Hypothalamus (tissue), 51 donors: ENCODE data around the gene CTRB1.
"Not testable (repeated sequence)": the region's sequence is repeated elsewhere in the genome, so short reads cannot be mapped to it uniquely, and the experiment has no call there.

ENCODE experiments used
- DNase-seq, 51 donors: peaks; one replicate each; lab custom pipeline; 2025; lab: John Stamatoyannopoulos, UW

Gene CTRB1

DNA sequence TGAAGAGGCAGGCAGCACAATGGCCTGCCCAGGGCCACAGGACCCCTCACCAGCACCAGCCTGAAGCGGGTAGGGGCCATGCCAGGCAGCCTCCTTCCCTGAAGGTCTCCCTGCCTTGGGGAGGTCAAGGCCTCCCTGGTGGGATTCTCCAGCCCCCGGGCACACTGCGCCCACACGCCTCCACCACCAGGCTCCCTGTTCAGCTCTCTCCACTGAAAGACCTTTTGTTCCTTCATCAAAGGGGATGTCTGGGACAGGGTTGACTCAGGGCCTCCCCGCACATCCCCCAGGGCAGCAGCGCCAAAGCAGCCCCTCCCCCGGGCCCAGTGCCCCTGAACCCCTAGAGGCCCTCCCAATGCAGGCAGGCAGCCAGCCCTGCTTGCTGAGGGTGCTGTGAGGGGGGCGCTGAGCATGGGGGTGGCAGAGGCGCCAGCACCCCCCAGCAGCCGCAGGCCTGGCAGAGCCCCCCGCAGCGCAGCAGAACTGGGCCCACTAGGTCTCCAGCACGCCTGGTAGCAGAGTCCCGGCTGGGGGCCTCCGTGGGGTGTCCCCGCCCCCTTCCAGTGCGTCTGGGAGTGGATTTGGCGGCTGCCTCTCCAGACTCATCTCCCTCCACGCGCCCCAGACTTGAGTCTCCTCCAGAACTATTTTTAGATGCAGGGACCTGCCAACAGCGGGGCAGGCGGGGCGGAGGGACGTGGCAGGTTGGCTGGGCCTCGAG, 19.5 kb downstream of the CTRB1 start:
- peak in 49 of 51 donors; percentile 24 to 92 (median 82) for DNase-seq

DNA sequence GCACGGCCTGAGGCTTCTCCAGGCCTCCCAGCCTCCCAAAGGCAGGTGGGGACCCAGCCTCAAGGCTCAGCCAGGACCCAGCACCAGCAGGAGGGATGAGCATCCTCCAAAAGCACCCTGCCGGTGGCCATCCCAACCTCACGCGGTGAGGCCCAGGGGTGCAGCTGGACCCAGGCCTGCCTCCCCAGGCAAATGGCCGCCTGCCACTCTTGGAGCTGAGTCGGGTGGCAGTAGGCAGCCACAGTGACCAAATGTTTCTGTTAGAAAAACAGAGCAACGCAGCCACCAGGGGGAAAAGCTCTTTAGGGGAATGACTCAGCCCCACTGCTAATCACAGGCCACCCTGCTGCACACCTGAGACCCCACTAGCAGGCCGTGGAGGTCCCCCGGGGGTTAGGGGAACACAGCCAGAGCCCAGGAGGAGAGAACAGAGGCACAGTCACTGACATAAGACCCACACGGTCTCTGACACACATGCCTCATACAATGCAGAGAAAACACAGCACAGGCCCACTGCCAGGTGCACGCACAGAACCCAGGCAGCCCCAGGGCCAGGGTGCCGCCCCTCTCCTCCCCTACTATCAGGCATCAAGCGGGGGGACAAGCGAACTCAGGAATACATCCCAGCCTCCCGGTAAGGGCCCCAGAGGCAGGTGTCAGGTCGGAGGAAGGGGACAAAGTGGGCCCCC, 20.2 kb downstream of the CTRB1 start:
- DNase-seq: peak in 12 of 51 donors; percentile 53 to 87 (median 71)

DNA sequence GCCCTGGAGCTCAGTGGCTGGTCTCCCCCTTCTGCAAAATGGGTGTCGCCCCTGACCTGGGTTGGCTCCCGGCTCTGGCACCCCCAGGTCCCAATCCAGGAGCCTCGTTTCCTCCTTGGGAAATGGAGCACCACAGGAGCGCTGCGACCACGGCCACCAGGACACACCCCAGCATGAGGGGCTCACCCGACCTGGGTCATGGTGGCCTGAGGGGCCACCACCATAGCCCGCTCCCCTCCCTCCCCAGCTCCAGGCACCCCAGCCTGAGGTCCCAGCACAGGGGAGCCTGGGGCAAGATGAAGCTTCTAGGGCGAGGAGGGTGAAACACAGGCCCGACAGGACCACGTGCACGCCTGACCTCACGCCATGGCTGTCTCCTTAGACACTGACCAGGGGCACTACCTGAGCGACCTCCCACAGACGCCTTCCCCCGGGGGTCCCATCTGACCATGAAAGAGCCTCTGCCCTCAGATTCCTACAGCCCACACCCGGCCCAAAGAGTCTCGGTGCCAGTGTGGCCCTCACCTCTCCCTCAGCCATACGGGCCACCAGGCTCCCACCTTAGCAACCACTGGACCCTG, 20.8 kb downstream of the CTRB1 start:
- DNase-seq: no peak

DNA sequence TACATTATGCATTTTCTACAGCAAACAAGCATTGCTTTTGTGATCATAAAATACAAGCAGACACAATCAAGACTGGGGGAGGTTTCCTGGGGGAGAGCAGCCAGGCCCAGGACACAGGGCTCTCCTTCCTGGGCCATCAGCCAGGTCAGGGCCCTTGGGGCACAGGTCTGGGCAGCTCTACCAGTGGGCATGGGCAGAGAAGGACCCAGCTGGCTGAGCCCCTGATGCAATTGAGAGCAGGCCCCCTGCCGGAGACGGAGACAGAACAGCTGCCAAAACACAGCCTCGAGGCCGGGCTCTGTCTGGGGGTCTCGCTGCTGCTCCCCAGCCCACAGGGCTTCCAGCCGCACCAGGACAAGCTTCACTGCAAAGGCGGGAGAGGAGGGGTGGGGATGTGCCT, 21.8 kb downstream of the CTRB1 start:
- DNase-seq: not testable (repeated sequence)

DNA sequence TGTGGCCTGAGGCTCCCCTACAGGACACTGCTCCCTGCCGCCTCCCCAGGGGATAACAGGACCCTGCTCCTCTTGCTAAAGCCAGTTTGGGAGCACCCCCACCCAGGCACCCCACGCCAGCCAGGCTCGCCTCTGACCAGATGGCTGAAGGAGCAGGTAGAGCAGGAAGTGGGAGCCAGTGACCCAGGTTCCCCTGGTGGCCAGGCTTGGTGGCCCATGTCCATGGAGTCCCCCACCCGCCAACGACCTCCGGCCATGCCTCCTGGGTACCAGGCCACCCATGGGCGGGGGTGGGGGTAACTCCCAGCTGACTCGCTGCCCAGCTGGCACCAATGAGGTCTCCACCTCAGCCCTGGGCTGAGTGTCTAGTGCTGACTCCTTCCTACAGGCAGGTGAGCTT, 22.6 kb downstream of the CTRB1 start:
- DNase-seq: no peak

DNA sequence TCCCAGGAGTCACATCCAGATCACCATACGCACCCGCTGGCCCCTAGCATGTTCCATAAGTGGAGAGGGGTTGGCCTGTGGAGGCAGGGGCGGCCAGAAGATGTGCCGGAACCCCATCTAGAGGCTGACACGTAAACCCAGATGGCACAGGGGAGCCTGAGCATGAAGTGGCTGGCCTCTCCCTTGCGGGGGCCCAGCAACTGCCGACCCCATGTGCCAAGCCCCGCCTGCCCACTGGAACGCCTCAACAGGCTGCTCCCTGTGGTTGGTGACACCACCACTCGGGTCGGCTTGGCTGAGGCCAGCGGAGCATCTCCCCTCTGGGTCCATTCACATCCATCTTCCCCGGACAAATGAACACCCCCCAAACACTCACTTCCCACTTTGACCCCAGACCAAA, 23.2 kb downstream of the CTRB1 start:
- no peak for DNase-seq

DNA sequence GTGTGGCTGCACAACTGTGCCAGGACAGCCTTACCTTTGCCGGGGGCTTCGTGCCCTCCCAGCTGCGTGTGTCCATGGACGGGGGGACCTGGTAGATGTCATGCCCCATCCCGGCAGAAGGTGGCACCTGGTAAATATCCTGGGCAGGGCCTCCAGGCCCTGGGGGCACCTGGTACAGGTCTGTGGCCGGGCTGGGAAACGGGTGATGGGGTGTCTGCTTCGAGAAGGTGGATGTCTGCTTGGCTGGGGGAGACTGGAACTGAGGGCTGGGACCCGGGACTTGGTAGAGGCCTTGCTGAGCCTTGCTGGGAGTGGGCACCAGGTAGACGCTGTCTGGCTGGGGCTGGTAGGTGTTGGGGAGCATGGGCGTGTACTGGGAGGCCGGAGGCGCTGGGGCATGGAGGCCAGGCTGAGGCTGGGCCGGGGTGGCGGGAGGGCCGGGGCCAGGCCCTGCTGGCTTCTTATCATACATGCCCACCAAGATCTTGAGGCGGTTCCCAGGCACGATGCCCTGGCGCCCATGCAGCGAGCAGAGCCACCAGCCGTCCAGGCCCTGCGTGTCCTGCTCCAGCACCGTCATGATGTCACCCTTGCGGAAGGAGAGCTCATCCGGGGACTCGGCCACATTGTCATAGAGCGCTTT, 23.8 kb downstream of the CTRB1 start:
- not testable (repeated sequence) for DNase-seq

DNA sequence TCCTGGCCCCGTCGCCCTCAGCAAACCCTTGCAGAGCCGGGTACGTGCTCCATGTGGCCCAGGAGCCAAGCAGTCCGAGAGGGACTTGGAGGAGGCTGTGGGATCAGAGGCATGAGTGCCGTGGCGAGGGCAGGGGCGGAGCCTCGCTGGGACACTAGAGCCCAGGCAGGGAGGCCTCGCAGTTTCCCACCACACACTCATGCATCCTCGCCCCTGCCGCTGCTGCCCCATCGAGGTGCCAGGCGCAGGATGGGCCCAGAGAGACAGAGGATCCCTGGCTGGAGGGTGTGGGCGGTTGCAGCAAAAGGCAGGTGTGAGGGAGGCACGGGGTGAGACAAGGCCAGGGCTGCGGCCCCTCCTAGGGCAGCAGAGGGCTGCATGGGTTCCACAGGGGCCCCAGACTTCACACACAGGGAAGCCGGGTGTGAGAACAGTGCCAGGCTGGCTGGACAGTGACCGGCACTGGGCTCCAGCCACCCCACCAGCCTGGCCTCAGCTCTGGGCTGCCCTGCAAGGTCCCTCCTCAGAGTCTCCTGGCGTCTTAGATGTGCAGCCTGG, 25.0 kb downstream of the CTRB1 start:
- DNase-seq: peak in 4 of 51 donors; percentile 22 to 54 (median 28)

DNA sequence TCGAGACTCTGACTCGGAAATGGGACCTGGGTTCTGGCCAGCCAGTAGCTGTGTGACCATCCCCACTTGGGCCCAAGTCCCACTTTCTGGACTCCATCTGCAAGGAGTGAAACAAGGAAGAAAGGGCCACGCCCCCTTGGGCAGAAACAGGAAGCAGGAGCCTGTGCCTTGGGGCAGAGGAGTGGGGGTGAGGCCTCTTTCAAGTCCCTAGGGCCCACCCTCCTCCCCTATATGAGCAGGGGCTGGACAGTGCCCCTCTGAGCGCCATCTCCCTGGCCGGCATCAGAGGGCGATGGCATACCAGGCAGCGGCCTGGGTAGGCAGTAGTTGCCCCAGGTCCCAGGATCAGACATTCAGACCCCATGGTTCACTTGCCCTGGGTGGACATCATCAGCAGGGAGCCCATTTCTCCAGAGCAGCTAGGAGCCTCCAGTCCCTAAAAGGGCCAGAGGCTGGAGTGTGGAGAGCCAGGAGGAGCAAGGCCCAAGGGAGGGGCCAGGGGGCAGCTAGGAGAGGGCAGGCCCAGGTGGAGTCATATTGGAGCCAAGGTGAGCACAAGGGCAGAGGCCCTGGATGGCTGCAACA, 25.5 kb downstream of the CTRB1 start:
- peak in 13 of 51 donors; percentile 11 to 44 (median 28) for DNase-seq

DNA sequence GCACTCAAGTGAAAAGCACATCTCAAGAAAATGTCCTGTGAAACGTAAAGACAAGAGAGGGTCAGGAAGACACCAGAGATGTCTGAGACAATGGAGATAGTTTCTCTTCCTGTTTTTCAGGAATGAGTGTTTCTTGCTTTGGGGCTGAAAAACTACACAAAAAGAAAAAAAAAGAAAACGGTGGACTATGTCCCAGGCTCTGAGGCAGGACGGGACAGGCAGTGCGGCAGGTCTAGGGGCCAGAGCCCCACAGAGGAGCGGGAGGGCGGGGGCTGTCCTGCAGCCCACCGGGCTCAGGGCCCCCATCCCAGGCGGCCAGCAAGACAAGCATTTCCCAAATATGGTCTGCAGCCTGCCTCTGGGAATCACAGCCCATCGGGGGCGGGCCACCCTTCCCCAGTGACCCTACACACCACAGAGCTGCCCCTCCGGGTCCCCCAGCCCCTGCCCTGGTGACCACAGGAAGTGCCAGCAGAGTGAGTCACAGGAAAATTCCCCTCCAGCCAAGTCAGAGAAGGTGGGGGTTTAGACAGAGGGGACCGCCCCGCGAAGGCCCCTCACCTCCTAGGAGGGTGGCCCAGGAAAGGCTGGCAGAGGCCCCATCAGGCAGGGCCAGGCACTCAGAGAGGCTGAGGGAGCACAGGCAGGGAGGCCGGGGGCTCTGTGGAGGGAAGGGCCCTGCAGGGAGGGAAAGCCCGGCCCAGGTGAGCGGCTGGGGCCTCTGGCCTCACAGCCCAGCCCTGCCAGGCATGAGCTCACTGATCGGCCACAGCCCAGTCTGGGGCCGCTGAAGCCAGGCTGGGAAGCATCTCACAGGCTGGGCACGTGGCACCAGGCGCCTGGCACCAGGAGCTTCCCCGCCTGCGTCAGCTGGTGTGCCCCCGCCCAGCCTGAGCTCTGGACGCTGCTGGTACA, 26.3 kb downstream of the CTRB1 start:
- DNase-seq: peak; percentile 39 to 98 (median 91)

DNA sequence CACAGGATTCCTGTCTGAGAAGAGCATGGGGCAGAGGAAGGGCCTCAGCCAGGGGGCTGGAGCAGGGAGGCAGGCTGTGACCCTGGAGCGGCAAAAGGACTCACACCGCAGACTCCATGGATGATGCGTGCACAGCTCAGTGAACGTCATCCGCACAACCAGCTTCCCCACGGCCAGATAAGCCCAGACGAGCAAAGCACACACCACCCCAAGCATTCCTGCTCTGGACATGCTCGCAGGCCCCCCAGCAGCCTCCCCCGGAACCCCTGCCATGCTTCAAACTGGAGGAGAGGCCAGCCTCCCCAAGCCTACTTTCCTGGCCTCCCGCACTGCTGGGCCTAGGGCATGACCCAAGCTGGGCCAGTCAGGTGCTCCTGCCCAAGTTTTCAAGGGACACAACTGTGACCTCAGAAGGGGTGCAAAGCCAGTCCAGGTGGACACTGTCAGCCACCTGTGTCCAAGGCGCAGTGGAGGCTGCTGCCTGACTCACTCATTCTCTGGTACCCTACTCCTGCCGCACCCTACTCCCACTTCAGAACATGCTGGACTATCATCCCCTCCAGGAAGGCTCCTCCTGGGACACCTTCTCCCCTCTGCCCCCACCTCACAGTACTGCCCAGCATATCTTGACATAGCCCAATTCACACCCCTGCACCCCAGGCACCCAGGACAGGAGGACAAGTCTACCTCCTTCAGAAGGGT, 27.9 kb downstream of the CTRB1 start:
- no peak for DNase-seq

DNA sequence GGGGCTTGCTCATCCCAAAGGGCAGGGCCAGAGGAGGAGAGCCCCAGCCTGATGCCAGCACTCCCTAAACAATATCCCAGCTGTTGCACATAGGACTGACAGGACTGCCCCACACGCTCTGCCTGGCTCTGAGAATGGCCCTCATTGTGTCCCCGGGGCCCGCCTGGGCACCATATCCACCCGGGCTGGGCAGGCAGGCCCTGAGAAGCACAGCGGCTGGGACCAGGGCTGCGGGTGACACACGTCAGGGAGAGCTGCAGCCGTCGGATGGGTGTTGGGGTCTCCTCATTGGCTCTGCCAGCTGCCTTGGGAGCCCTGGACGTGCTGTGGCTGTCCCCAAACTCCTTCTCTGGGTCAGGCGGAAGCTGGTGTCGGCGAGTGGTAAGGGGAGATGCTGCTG, 28.5 kb downstream of the CTRB1 start:
- DNase-seq: peak in 44 of 51 donors; percentile 14 to 92 (median 74)

DNA sequence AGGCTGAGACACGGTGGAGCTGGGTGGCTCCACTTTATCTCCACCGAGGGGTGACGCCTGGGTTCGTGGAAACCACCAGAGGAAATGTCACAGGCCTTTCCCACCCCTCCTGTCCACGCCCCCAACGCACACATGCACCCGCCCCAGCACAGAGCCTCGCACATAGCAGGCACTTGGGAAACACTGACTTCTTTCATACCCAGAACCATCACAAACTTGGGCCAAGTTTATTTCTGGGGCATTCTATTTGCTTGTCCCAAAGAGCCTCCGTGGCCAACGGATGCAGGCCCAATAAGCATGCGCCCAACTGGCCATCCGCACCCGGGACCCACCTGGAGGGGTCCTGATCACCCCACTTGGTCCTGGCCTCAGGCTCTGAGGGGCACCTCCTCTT, 29.4 kb downstream of the CTRB1 start:
- DNase-seq: peak in 41 of 51 donors; percentile 19 to 84 (median 61)

DNA sequence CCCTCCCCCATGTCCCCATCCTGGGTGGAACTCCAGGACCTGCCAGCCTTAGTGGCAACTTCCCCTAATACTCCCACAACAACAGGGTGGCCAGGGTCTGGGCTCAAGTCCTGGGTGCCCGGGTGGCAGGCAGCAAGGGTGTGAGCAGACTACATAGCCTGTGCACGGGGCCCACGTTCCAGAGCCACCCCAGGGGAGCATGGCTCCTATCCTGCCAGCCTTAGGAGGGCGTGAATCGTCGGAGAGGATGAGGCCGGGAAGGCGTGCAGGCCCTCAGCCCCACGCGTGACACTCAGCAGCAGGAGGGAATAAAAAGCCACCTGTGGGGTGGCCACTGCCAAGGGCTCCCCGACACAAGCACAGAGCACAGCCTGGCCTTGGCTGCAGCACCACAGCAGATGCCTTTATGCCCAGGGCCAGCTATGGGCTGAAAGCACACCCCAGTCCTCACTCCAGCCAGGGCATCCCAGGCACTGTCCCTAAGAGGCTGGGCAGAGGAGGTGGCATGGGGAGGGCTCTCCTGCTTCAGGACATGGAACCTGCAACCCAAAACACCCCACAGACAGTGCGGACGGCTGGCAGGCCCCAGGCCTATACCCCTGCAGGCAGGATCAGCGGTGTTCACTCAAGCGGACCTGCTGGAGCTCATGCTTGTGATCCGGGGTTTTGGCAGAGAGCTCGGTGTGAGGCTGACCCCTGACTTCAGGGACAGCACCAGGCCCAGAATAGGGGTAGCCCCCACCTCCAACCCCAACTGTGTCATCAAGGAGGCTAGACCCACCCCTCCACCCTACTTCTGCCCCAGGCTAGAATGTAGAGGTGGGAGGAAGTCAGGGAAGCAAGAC, 30.0 kb downstream of the CTRB1 start:
- peak in 13 of 51 donors; percentile 10 to 48 (median 34) for DNase-seq

DNA sequence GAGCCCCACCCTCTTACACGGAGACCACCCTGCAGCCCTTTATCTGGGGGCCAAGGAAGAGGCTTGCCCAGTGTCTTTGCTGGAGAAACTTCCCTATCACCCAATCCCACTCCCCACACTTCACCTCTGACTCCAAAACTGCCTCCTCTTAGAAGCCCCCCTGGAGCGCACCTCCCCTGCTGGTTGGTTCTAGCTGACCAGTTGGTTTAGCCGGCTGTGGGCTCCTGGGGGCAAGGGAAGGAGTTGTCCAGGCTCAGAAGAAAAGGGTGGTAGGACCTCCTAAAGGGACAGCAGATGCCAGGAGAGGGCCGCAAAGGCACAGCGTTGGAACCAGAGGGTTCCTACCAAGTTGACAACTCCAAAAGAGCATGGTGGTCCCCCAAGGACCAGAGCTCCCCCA, 30.7 kb downstream of the CTRB1 start:
- DNase-seq: no peak

DNA sequence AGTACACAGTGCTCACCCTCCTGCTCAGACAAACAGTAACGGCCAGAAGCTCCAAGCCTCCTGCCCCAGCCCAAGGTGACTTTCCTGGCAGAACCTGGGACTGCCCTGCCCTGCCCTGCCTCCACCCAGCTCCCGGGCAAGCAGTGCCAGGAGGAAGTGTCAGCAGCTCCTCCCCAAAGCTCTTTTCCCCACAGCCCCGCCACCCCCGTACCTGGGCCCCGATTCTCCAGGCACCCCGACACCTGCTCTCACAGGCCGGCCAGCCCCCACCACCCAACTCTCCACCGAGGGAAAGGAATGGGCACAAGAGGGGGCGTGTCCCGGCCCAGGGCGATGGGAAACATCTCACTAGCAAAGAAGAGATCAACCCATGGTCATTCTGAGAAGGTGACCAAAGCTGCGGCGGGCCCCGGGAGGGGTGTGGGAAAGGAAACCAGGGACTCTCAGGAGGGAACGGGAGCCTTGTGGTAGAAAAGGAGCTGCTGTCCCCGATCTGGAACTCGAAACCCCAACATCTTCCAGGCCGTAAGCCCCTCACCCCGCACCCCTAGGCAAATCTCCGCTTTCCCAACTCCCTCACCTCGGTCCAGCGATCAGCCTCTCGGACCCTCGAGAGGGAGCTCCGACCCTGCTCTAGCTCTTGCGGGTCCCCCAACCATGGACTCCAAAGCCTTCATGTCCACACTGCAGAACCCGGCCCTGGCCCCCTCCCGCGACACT, 31.5 kb downstream of the CTRB1 start:
- DNase-seq: peak in 6 of 51 donors; percentile 14 to 53 (median 30)

DNA sequence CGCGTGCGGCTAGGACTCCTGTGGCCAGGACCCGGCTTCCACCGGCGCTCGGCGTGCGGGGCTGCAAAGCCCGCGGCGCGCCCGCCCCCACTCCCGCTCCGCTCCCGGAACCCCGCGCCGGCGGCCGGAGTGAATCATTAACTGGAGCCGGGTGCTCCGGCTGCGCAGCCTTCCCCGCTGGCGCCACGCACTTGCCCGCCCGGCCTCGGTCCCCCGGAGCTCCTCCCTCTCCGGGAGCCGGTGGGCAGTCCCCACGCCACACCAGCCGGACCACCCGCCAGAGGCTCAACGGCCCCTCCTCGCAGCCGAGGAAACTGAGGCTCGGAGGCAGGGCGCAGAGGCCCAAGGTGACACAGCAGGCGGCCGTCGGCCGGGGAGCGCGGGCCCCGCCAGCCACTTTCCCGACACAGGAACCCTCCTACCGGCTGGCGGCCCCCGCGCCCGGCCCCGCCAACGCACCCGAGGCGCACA, 32.1 kb downstream of the CTRB1 start:
- DNase-seq: peak in 9 of 51 donors; percentile 35 to 57 (median 53)
